Activated CD8-positive, alpha-beta T cell treated with anti-CD3 and anti-CD28 coated beads, Interleukin-2, amount 10 ng/mL, durations not matched to agents 7 days and 5 days (primary cell): ENCODE measurements around the gene MNX1. TPM values are rescaled to one million over a fixed set of nuclear protein-coding genes. Genes with fewer than 3 reads are reported as not detected.

Experiments
- ATAC-seq: fragments of 150-1000 bp; cut with Tn5 transposase; one replicate; pipeline ENCODE4 v1.10.0; 2021; ENCODE audit warnings: moderate library complexity
- CTCF ChIA-PET: fragments of 350-600 bp; sonication (Branson Sonifier 250); formaldehyde crosslinking; loops from one replicate; lab custom pipeline; 2021; ENCODE audit warnings: antibody characterized with exemption; lab: Charles Lee
- POLR2A ChIA-PET: fragments of 350-600 bp; sonication (Branson Sonifier 250); formaldehyde crosslinking; loops from one replicate; lab custom pipeline; 2021; ENCODE audit warnings: antibody characterized with exemption; lab: Charles Lee
- DNase-seq: peaks from one replicate; pipeline ENCODE4 v3.0.0-alpha.2; 2020
- H3K27ac Mint-ChIP-seq: one replicate; pipeline ENCODE4 v1.8.0; 2021; ENCODE audit warnings: mild to moderate bottlenecking, mixed read lengths
- H3K27me3 Mint-ChIP-seq: one replicate; pipeline ENCODE4 v1.8.0; 2021; ENCODE audit warnings: low read depth, mixed read lengths
- H3K36me3 Mint-ChIP-seq: one replicate; pipeline ENCODE4 v1.8.0; 2021; ENCODE audit warnings: low read depth, mixed read lengths
- H3K4me1 Mint-ChIP-seq: one replicate; pipeline ENCODE4 v1.8.0; 2021; ENCODE audit warnings: low read depth, mixed read lengths
- H3K4me3 Mint-ChIP-seq: one replicate; pipeline ENCODE4 v1.8.0; 2021; ENCODE audit warnings: mild to moderate bottlenecking, mixed read lengths
- H3K9me3 Mint-ChIP-seq: one replicate; pipeline ENCODE4 v1.8.0; 2022; ENCODE audit warnings: mixed read lengths; ENCODE audit not compliant: insufficient read depth
- total RNA-seq, 2 experiments: library from RNA; stranded (reverse); gene quantifications; one replicate each; pipeline ENCODE4 v1.2.3, GENCODE V29; 2021

Gene MNX1
- total RNA-seq, 2 experiments from 2014 or later: not detected

DNA sequence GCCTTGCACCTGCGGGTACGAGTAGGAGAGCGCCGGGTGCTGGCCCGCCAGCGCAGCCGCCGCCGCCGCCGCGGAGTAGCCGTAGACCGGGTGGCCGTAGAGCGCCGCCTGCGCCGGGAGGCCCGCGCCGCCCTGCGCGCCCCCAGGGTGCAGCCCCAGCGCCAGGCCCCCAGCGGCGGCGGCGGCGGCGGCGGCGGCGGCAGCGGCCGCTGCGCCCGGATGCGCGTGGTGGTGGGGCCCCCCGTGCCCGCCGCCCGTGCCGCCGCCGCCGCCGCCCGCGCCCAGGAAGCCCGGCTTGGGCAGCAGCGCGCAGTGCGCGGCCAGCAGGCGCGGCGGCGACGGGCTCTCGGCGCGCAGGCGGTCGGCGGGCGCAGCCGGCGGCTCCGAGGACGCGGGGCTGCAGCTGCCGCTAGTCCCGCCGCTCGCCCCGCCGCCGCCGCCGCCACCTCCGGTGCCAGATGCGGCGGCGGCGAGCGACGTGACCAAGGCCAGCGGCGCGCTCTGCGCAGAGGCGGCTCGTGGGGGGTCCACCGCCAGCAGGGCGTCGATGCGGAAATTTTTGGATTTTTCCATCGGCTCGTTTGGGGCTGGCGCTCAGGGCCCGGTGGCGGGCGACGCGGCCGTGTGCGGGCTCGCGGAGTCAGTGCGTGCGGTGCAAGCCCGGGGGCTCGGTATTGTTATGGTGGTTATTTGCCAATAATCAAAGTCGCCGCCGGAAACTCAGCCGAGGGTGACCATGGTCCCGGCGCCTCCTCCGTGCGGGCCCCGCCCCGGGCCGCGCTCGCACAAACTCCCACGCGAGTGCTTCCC, 480 bp downstream of the MNX1 start:
- Mint-ChIP-seq H3K9me3 (no peaks in the 10 kb centered on the region), H3K27me3 (peaks cover 78% of the 10 kb centered on the region), H3K4me3 (peak overlapping the region; percentile 18), H3K4me1 (peaks cover 18% of the 10 kb centered on the region), H3K36me3 (no peaks in the 10 kb centered on the region), H3K27ac (no peak overlapping the region)
- DNase-seq (no peak), ATAC-seq (no peak)
- ChIA-PET CTCF (no interaction called here), POLR2A (no interaction called here)

DNA sequence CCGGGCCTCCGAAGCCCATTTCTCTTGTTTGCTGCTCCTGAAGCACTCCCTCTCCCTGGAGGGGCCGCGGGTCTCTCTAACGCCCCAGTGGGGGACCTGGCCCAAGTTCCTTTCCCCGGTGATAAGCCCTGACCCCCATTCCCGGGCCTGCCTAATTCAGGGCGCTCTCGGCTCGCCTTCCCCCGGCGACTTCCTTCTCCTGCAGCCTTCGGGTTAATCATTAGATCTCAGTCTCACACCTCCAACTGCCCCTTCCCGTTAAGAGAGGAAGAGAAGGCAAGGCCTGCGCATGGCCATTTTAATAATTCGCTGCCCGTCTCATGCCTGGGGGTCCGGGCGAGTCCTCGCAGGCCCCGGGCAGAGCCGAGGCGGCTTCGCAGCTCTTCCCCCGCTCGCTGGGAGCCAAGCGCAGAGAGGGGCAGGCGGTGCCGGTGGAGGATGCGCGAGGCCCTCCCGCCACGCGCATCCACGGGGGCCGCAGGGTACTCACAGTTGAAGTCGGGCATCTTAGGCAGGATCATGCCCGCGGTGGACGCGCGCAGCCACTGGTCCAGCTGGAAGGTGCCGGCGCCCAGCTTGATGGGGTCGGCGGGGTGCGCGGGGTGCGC, 1.2 kb downstream of the MNX1 start:
- Mint-ChIP-seq H3K27ac (no peak overlapping the region), H3K36me3 (no peaks in the 10 kb centered on the region), H3K27me3 (peaks cover 79% of the 10 kb centered on the region), H3K4me1 (peaks cover 20% of the 10 kb centered on the region), H3K4me3 (peak overlapping the region; percentile 18), H3K9me3 (no peaks in the 10 kb centered on the region)
- POLR2A ChIA-PET: no interaction called here
- CTCF ChIA-PET: no interaction called here
- no peak for DNase-seq
- ATAC-seq: no peak

DNA sequence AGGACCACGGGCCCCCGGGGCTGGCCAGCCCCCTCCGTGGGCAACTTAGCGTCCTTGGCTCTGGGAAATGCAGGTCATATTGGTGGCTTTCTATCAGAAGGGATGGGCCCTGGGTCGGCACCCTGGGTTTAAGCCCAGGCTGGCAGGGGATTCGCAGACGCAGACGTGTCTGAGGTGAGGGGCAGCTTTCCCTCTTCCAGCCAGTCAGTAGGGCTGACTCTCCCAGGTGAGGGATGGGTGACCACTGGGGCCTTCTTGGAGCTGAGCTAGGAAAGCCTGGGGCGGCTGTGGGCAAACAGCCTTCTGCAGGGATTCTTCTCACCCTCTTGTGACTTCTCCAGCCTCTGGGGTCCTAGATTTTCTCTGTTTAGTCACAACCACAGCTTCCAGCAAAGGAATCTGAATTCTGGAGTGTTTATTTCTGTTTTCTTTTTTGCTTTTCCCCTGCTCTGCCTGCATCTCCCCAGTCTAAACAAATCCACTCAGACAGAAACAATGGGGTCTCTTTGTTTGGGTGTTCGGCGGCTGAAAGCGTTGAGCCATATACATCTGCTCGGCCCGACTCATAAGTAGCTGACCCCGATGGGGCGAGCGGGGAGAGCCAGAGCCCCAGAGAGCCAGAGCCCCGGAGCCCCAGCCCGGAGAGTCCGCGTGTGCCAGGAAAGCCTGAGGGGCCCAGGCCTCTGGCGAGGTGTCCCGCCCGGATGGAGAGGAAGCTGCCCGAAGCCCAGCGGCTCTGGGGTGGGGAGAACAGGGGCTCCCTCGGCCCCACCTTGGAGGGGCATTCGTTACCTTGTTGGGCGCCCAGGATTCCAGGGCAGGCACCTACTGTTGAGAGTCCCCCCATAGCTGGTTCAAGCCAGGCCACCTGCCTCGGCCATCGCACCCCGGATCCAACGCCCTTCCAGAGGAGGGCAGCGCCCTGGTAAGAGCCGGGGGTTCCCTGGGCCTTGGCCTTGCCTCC, 2.0 kb downstream of the MNX1 start:
- Mint-ChIP-seq H3K27me3 (peaks cover 80% of the 10 kb centered on the region), H3K27ac (no peak overlapping the region), H3K9me3 (no peaks in the 10 kb centered on the region), H3K4me3 (peak overlapping the region; percentile 18), H3K4me1 (peaks cover 20% of the 10 kb centered on the region), H3K36me3 (no peaks in the 10 kb centered on the region)
- no peak for ATAC-seq
- CTCF ChIA-PET: no interaction called here
- no peak for DNase-seq
- POLR2A ChIA-PET: no interaction called here

DNA sequence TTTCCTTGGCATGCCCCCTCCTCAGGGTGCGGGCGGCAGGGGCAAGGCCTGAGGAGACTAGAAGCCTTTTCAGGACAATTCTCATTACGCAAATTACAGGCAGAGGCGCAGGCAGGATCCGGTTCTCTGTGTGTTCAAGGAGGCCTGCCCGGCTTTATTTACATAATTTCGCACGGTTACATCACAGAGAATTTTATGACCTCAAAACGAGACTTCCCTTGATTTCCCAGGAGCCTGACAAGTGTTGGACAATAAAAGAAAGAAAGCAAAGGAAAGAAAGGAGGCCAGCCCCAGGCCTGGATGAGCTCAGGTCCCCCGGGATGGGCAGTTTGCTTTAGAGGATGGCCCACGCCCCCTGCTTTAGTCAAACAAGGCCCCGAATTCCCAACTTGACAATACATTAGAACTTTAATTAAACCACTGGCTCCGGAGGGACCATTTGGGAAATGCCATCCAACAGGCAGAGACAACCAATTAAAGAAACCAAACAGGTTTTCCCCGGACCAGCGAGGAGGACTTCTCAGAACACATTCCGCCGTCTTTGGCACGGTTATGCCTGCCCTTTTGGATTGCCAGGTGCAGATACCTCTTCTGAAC, 2.9 kb downstream of the MNX1 start:
- ATAC-seq: no peak
- Mint-ChIP-seq H3K4me3 (no peak overlapping the region), H3K36me3 (no peaks in the 10 kb centered on the region), H3K9me3 (no peaks in the 10 kb centered on the region), H3K4me1 (peaks cover 20% of the 10 kb centered on the region), H3K27ac (no peak overlapping the region), H3K27me3 (peaks cover 77% of the 10 kb centered on the region)
- ChIA-PET POLR2A (interaction anchor here (0.5 kb wide), 1 partner anchor 59 kb away, joined by 3 read pairs; no protein-coding TSS in a partner anchor), CTCF (no interaction called here)
- no peak for DNase-seq

DNA sequence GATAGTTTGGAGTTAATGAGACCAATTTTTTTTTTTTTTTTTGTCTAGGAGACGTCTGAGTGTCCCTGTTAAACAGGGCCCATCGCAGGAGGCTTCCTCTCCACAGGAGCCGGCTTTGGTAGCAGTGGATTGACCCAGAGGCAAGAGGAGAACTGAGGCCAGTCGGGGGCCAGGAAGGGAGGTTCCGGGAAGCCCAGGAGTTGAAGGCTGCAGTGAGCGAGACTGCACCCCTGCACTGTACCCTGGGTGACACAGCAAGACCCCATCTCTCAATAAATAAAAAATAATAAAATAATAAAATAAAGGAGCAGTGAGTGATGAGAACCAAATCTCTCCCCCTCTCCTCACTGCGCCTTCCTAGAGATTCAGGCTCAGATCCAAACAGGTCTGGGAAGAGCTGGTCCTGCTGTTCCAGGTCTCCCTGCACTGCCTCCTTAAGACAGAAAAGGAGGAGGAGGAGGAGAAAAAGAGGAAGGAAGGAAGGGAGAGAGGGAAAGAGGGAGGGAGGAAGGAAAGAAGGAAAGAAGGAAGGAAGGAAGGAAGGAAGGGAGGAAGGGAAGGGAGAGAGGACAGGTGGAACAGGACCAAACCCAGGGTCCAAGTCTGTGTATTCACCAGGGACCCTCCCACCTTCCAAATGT, 3.5 kb downstream of the MNX1 start:
- ATAC-seq (no peak), DNase-seq (no peak)
- peaks cover 18% of the 10 kb centered on the region for H3K4me1 Mint-ChIP-seq
- ChIA-PET POLR2A (interaction anchor here (0.5 kb wide), 1 partner anchor 58 kb away, joined by 3 read pairs; no protein-coding TSS in a partner anchor), CTCF (no interaction called here)
- H3K9me3 Mint-ChIP-seq: no peaks in the 10 kb centered on the region
- no peak overlapping the region for H3K4me3 Mint-ChIP-seq
- no peaks in the 10 kb centered on the region for H3K36me3 Mint-ChIP-seq
- H3K27me3 Mint-ChIP-seq: peaks cover 78% of the 10 kb centered on the region
- no peak overlapping the region for H3K27ac Mint-ChIP-seq

DNA sequence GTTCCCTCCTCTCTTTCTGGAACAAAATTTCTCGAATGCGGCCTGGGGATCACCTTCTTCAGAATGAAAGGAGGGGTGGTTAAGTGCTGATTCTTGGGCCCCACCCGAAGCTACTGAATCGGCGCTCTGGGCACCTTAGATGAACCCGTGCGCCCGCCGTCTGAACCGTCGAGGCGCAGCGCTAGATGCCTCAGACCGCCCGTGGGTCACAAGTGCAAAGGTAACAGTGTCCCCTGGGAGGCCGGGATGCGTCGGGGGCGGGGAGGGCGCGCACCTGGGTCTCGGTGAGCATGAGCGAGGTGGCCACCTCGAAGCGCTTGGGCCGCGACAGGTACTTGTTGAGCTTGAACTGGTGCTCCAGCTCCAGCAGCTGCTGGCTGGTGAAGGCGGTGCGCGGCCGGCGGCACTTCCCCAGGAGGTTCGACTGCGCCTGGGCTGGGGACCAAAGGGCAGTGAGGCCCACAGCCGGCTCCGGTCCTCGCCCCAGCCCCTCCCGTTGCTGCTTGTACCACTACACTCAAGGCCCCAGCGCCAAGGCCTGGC, 4.2 kb downstream of the MNX1 start:
- POLR2A ChIA-PET: no interaction called here
- peaks cover 77% of the 10 kb centered on the region for H3K27me3 Mint-ChIP-seq
- H3K27ac Mint-ChIP-seq: no peak overlapping the region
- ATAC-seq (no peak), DNase-seq (no peak)
- CTCF ChIA-PET: interaction anchor here (0.9 kb wide), 1 partner anchor 210 kb away, joined by 3 read pairs; no protein-coding TSS in a partner anchor
- peaks cover 14% of the 10 kb centered on the region for H3K4me1 Mint-ChIP-seq
- no peaks in the 10 kb centered on the region for H3K9me3 Mint-ChIP-seq
- H3K36me3 Mint-ChIP-seq: peaks cover 2% of the 10 kb centered on the region
- no peak overlapping the region for H3K4me3 Mint-ChIP-seq

DNA sequence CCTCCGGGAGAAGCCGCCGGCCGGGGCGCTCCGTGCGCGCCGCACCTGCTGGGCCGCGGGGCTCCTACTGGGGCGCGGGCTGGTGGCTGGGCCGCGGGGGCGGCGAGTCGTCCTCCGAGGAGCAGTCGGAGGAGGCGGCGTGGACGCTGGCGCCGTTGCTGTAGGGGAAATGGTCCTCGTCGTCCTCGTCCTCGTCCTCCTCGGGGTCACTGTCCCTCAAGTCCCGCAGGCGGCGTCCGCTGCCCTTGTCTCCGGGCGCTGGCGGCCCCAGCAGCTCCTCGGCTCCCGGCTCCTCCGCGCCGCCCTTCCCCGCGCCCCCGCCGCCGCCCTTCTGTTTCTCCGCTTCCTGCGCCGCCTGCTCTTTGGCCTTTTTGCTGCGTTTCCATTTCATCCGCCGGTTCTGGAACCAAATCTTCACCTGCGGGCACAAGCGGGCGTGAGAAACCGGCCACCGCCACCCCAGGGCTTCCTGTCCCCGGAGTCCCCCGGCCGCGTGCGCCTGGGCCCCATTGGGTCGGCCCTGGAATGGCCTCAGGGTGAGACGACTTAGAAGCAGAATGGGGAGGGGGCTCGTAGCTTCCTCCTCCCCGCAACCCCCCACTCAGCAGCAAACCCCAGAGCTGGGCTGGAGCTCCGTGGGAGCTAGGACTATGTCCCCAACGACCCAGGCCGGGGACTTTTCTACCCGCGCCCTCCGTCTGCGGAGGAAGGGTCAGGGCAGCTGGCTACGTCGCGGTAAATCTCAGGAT, 4.8 kb downstream of the MNX1 start:
- no peak overlapping the region for H3K27ac Mint-ChIP-seq
- peaks cover 2% of the 10 kb centered on the region for H3K36me3 Mint-ChIP-seq
- no peak for DNase-seq
- H3K27me3 Mint-ChIP-seq: peaks cover 79% of the 10 kb centered on the region
- no peaks in the 10 kb centered on the region for H3K9me3 Mint-ChIP-seq
- ChIA-PET CTCF (interaction anchor here (0.9 kb wide), 1 partner anchor 210 kb away, joined by 3 read pairs; no protein-coding TSS in a partner anchor), POLR2A (no interaction called here)
- no peak for ATAC-seq
- no peak overlapping the region for H3K4me3 Mint-ChIP-seq
- H3K4me1 Mint-ChIP-seq: peaks cover 18% of the 10 kb centered on the region

DNA sequence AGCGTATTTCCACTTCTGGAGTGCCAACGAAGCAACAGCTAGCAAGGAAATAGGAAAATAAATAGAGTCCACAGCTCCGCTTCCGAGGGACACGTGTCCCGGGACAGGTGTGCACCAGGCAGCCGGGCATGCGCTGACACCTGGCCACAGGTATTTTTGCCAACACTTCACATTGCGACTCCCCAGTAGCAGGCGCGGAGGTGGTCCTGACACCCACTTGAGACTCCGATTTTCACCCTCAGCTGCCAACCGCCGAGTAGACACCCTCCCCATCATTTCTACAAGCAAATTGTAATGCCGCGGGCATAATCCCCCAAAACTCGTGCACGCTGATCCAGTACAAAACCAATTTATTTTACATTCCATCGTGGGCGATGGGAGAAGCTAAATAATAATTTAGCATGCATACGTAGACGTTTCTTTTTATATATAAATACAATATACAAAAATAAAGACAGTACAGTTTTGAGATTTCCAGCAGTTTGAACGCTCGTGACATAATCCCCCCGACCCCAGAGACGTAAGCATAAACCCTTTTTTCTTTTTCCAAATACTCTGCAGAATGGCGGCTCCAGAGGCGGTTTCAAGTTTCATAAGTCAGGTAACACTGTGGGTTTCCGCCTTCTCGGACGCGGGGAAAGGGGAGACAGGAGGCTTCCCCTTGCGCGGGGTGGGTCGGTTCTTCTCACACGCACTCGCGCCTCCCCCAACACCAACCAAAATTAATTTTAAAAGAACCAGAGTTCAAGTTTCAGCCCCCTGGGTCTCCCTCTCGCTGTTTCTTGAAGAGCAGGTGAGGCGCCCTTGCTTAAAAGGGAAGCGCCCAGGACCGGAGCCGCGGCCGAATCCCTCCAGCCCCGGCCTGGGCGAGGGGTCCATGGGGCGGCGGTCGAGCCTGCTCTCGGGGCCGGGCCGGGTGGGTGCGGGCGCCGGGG, 5.7 kb downstream of the MNX1 start:
- DNase-seq (peak; percentile 35), ATAC-seq (no peak)
- Mint-ChIP-seq H3K4me1 (peaks cover 21% of the 10 kb centered on the region), H3K27ac (no peak overlapping the region), H3K4me3 (no peak overlapping the region), H3K36me3 (peaks cover 2% of the 10 kb centered on the region), H3K9me3 (no peaks in the 10 kb centered on the region), H3K27me3 (peaks cover 83% of the 10 kb centered on the region)
- CTCF ChIA-PET: no interaction called here
- POLR2A ChIA-PET: no interaction called here

DNA sequence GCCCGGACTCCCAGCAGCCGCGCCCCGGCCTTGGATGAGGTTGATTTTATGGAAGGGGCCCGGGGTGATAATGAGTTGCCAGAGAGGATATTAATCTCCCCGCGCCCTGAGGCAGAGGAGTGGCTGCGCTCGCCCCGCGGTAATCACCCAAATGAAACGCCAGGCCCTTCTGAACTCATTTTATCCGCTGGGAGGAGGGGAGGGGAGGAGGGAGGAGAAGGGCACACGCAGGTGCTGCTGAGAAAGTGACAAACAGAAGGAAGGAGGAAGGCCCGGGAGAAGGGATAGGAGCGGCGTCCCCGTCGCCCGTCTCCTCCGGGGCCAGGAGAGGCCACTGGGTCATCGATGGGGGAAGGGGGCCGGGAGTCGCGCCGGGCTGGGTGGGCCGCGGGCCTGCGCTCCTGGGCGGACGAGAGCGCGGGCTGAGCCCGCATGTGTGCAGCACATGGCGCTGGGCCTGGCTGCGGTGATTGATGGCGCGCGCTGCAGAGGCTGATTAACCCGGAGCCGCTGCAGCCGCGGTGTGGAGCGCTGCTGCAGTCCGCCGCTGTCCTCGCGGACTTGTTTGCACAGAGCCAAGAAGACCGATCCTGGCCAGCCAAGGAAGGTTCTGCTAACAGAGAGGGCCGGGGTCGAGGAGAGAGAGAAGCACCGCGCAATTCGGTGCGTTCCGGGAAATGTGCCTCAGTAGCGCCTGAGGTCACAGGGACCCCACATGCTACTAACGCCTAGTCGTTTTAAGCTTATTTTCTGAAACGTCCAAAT, 6.5 kb downstream of the MNX1 start:
- Mint-ChIP-seq H3K36me3 (peaks cover 2% of the 10 kb centered on the region), H3K4me3 (no peak overlapping the region), H3K4me1 (peaks cover 21% of the 10 kb centered on the region), H3K27me3 (peaks cover 82% of the 10 kb centered on the region), H3K9me3 (no peaks in the 10 kb centered on the region), H3K27ac (no peak overlapping the region)
- DNase-seq: no peak
- ChIA-PET POLR2A (no interaction called here), CTCF (no interaction called here)
- ATAC-seq: no peak
